Measurements from ENCODE around the gene HLF.

HLF gene

DNA sequence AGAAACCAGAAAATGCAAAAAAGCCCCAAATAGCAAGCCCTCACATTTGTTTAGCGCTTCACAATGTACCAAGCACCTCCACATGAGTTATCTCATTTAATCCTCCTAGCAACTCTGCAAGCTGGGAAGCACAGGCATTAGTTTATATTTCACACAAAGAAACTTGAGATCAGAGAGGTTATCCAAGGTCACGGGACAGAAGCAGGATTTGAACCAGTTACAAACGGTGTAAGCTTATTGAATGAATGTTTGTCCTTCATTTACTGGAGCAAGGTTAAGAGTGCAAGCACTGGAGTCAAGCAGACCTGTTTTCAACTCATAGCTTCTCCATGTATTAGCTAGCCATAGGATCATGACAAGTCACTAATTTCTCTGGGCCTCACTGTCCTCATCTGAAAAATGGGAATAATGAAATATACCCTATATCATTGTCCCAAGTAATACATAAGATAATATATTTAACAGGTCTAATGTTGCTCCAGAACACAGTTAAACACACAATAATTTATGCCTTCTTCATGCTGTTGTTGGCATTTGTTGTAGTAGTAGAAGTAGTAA, 6.1 kb upstream of the HLF start:
- no peak for DNase-seq

DNA sequence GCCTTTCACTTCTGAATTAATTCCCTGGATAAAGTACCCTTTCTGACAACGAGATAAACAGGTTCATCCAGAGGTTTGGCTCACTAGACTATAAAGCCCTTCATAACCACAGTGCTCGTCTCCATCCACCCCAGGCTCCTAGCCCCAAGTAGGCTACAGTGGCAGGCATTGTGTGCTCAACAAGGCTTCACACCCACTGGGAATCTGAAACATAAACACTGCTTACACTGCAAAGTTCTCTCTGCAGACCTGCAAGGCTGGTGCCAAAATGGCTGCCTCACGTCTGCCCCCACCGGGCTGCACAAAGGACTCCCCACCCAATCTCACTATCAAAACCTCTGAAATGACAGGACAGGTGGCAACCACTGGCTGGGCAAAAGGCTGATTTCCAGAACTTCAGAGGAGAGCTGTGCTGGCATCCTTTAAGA, 5.1 kb upstream of the HLF start:
- DNase-seq, result no peak

DNA sequence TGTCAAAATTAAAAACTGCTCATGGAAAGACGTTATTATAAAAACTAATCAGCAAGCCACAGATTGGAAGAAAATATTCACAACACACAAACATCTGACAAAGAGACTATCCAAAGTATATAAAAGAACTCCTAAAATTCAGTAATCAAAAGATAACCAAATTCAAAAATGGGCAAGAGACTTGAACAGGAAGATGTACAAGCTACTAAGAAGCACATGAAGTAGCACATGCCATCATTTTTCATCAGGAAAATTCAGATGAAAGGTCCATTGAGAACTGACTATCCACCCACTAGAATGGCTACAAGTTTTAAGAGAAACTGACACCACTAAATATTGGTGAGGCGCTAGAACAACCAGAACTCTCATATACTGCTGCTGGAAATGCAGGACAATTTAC, 3.4 kb upstream of the HLF start:
- DNase-seq, result no peak

DNA sequence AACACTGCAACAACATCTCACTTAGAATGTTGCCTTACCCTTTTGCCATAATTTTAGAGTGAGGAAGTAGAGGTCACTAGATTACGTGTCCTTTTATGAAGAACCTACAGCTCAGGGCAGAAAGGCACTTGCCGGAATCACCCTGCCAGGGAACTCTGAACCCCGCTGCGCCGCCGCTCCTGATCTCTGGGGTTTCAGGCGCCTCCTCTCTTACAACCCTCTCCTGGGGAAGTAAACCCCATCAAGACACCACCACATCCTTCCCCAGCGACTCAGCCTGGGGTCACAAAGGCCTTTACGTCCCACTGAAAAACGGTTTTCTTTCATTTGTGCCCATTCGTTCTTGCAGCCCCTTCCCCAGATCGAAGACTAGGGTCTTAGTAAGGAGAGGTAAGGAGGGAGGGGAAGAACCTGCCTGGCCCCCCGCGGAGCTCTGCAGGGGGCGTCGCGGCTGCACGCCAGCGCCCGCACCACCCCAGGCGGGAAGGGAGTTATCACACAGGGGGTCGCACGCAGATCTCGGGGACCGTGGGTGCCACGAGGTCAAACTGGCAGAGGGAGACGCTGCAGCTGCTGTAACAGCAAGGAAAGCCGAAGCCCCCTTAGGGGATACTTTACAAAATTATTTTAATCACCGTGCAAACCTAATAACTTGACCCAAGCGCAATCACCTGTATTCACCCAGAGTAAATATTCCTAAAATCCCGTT, 1.0 kb upstream of the HLF start:
- DNase-seq, result no peak

DNA sequence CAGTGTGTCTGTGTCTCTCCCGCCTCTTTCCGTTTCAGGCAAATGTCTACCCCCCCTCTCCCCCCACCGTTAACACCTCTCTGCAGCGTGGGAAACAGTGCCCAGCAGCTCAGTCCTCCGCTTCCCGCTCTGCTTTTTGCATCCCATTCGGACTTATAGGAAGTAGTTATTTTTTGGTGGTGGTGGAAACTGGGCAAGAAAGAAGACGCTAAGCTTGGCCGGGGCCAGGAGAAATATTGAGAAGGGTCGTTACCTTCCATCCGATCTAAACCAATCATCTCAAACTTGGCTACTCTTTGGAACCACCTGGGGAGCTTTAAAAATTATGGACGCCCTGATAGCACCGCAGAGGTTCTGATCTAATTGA, 499 bp upstream of the HLF start:
- DNase-seq, result no peak

DNA sequence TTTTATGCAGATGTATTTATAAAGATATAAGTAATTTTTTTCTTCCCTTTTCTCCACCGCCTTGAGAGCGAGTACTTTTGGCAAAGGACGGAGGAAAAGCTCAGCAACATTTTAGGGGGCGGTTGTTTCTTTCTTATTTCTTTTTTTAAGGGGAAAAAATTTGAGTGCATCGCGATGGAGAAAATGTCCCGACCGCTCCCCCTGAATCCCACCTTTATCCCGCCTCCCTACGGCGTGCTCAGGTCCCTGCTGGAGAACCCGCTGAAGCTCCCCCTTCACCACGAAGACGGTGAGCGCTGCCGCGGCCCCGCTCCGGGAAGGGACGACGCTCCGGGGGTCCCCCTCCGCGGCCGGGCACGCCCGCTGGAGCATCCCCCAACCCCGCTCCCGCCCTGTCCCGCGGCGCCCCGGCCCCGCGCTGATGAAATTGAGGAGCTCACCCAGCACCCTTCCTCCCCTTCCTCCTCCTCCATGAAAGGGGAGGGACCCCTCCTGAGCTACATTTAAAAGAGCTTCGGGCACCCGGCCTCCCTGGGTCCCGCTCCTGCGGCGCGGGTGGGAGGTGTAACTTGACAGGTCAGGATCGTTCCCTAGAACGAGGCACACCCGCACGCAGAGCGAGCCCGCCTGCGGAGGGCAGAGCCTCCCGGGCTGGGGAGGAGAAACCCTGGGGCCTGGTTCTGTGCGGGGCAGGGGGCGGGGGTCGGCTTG, 706 bp downstream of the HLF start:
- DNase-seq, result no peak

DNA sequence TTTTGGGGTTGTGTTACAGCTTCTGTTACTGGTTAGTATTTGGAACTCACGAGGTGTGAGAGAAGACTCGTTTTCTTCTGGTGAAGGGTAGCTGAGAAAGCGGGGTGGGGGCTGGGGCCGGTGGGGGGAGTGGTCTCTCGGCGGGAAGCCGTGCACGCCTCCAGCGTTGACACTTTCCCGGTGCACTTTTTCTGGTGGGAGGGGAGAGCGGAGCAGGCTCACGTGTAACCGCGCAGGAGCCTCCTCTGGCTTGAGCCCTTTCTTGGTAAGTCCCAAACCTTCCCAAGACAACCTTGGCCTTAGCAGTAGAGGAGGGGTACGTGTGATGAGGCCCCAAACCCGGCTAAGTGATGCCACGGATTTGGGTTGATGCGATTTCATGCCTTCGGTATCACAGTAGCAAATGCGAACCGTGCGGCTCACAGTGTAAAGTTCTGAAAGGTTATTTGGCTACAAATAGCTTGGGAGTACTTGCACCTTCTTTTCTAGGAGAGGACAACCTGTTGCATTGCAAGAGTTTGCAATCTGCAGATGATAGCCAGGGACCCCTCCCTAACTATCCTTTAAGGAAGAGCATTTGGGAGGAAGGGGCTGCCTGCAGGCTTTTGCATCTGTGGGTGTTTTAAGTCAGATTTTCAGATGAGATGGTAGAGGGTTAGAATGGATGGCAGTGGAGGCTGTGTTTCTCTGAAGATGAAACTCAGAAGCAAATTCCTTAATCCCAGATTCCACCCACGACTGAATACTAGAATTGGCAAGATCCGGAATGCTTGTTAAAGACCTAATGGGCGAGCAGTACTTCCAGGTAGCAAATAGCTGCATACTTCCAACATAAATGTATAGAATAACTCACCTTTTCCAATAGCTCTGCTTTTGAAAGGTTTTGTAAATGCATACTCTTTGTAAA, 1.5 kb downstream of the HLF start:
- no peak for DNase-seq

DNA sequence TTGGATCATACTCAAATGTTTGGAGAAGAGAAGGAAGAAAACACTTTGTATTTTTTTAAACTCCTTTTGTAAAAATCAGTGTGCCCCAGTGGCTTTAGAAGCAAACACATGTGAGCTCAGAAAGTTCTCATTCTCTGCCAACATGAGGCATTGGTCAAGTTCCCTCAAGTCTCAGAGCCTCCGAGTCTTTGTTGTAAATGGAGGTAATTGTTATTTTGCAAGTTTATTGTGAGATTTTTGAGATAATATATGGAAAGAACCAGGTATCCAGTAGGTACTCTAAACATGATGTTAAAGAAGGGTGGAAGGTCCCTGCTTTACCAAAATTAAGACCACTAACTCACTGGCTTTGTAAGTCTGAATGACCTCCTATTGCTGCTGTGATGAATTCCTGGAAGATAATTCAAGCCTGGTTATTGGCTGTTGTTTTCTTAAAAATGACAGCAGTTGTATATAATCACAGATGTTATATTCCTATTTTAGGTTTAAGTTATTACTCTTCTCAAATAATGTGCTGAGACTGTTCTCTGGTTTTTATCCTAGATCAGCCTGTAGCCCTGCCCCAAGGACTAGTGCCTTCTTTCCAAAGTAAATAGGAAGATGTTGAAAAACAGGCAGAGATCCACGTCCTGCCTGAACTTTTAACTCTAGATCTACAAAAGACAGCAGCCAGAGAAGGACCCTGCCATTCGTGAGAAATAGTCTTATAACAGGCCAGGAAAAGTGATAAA, 2.4 kb downstream of the HLF start:
- DNase-seq, result no peak

DNA sequence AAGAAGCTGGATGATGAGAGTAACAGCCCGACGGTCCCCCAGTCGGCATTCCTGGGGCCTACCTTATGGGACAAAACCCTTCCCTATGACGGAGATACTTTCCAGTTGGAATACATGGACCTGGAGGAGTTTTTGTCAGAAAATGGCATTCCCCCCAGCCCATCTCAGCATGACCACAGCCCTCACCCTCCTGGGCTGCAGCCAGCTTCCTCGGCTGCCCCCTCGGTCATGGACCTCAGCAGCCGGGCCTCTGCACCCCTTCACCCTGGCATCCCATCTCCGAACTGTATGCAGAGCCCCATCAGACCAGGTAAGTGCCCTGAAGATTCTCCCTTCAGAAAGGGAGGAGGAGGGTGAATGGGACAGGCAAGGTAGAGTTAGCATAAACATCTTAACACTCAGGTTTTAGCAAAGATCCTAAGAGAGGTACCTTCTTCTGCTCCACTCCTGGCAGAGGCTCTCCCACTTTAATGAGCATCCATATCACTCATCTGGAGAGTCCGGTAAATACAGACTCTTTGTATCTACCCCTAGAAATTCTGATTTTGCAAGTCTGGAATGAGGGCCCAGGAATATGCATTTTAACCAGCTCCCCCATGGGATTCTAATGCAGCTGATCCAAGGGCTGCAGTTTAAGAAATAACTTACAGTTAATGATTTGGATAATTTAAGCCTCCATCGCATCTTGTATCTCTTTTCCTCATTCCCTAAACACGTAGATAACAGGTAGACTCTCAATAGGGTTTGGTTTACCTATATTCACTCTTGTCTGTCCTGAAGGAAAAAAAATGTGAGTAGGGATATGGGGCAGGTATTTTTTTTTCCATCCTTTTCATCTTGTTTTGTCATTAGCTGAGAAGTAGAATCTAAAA, 3.3 kb downstream of the HLF start:
- no peak for DNase-seq

DNA sequence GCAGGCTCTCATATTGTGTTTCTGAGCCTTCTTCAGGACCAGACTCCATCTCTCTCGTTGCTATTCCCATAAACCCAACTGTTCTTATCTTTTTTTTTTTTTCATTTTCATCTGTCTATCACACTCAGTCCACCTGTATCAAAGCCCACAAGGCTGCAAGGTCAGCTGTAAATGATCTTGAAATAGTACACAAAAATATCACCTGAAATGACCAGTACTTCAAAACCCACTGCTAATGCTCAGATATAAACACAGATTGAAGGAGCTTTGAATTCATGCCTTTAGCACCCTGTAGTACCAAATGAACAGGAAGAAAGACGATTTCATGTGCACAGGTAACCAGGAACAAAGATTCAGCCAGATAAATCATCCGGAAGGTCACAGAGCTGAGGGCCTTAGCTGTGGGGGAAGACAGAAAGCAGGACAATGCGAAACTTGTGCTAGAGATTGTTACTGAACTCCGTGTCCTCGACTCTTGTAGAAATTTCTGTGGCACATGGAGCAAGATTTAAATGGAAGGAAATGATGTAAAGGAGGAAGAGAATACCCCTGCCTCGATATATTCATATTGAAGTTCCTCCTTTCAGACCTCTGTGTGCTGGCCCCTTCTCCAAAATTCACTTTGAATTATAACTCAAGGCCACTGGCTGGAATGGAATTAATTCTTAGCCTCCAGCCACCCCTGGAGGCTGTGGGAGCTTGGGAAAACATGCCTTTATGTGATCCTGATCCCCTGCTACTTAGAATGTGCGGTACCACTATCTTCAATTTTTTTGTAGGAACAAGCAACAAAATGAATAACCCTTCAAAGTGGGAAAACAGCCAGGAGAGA, 4.1 kb downstream of the HLF start:
- DNase-seq, result no peak

DNA sequence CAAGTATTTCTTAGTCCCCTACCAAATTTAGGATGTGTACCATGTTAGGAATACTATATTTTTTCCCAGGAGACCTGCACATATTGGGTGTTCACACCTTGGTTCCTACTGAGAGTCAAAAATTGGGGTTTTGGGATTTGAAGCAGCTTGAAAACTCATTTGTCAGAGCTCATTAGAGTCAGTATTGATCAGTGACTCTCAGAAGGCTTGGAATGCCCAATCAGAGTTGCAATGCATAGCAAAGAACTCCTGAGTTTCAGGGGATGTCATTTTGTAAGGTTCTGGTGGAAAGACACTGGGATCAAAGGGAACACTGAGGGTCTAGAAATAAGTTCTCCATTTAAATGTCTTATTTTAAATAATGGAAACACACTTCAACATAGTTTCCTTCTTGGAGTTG, 5.1 kb downstream of the HLF start:
- no peak for DNase-seq

DNA sequence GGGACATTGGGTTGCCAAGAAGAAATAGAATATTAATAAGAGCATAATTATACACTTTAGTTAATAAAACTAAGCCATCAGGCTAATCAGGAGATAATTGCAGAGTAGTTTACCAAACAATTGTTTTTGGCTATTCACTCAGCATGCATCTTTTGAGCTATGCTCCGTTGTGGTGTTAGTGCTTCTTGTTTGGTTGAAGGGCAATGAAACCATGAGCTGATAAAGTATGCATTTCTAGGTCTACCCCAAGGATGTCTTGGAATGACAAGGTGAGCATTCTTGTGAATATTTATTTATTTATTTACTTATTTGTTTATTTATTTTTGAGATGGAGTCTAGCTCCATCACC, 6.4 kb downstream of the HLF start:
- no peak for DNase-seq

DNA sequence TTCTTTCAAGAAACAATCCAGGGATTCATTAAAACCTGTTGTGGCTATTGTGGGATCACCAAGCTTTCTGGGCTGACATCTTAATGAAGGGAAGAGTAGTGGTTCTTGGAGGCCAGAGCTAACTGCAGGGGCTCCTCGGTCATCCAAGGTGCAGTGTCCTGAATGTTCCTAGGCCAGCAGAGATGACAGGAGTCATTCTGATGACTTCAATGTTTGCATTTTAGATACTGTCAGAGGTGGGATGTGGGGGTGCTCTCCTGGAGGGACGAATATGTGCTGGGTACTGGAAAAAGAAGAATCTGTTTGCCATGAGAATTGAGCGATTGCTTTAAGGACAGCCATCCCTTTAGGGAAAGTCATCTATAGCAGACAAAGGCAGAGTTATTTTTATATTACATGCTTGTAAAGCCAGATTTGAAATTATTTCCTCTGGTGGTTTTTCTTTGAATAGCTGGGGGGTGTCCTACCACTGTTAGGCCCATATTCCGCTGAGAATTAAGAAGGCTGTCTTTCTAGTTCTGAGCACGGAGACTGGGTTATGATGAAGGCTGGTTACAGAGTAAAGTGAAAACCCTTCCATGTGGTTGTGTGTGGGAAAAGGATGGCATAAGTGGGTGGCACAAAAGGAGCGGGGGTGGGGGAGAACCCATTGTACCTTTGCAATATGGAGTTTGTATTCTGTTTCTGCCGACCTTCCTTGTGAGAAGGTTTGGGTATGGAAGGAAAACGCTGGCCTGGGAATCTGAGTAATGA, 7.4 kb downstream of the HLF start:
- DNase-seq, result no peak

DNA sequence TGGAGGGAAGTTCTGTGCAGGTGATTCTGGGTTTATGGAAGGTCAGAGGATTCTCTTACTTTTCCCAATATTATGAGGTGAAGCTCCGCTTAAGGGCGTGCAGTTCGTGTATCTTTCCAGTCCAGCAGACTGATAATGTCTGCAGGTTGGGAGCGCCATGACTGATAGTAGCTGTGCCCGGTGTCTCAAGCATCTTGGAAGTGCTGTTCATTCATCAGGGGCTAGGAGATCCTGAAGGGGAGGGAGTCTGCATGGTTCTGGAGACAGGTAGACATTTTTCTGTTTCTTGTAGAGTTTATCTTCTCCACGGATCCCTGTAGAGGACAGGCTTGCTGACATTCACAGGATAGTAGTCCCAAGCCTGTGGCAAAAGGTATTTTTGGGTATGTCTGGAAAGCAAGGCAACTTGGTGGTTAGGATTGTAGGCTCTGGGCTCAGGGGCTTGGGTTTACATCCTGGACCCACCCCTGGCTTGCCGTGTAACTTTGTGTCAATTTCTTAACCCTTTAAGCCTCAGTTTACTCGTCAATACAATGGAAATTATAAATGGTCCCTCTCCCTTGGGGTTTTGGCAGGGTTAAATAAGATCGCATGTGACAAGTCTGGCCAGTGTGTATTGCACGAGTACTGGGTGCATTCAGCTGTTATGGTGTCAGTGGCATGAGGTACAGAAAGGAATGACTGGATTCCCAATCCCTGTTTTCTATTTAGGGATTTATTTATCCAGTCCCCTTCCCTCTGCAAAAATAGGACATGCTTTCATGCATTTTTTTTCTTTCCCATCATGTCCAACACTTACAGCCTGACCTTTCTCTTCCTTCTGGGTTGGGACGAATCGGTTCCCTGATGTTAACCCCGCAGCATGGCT, 8.2 kb downstream of the HLF start:
- no peak for DNase-seq

DNA sequence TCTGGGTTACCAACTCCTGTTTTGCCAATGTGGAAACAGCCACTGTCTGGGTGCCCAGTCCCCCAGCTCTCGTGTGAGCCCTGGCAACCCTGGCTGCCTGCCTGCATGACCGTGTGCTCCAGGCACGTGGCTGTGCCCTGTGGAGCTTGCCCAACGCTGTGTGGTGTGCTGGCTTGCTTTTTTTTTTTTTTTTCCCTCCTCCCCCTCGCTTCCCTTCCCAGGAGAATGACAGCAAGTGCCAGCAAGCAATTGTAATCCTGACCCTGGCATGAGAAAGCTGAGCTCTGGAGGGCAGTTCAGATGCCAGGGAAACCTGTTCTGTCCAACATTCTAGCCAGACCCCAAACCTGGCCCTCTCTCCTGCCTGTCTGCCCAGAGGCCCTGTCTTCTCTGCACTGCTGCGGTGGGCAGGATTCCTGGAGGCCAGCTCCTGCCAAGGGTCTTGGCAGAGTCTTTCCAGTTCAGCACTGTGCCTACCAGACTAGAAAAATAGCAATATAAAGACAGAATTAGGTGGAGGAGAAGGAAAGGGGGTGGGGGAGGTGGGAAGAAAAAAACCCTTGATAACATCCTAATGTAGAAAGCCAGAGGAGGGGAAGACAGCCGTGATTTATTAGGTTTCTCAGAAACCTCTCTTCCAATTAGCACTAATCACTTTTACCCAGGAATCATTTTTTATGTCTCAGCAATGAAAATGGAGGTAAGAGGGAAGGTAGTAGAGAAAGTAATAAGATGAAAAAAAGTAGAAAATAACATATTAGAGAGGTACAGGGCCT, 9.0 kb downstream of the HLF start:
- DNase-seq, result no peak

DNA sequence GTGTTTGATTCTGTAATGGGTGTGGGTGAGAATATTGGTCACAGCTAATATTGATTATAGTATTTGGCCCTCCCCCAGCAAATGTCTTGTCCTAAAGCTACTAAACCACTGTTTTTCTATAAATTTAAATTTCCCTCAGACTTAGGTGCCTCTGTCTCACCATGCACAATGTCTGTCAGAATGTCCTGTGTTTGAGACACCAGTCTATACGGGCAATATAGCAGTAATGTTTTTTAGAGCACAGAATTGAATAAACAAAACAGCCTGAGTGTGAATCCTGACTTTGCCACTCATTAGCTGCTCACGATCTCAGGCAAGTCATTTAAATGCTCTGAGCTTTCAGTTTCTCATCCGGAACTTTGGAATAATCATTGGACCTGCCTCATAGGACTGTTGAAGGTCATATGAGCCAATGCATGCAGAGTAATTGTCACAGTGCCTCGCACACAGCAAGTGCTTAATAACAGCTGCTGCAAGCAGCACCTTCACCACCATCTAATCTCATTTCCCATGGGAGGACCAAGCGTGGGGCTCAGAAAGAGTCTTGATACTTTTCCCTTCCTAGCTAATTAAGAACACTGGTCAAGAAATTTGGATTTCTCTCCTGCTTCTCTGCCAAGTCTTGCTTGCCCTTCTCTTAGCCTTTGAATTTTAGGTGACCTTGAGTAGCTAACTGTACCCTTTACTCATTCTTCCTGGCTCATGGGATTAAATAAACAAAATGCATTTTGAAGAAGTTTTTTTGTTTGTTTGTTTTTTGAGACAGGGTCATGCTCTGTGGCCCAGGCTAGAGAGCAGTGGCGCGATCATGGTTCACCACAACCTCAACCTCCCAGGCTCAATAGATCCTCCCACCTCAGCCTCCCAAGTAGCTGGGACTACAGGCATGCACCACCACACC, 9.8 kb downstream of the HLF start:
- no peak for DNase-seq

Data from NK-92 treated with Interleukin-12 subunit alpha and Interleukin-12 subunit beta, amount 100 ng/mL, for 24 hours (cell line).